ENCODE measurements around the gene HBB. TPM values are rescaled to one million over a fixed set of nuclear protein-coding genes. Genes with fewer than 3 reads are reported as not detected.

HBB gene
- total RNA-seq, 1 experiment from 2014 or later: not detected

DNA sequence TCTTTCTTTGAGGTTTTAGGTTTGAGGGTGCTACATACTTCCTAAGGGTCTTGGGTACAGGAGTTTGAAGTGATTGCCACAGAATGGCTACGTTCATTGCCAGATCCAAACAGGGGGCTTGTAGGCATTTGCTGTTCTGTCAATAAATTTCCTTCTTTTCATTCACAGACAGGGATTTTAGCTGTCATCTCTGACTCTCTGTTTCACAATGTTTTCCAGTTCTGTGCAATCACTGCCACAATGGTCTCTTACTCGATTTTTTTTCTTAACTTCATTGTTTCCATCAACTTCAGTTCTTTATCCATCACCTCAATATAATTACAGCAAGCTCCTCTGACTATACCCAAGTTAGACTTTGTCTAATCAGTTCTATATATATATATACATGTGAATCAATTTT is 13.6 kb upstream of the HBB start:
- BruUV-seq (replicated peaks): no TSS peak
- Histone ChIP-seq H3K9me3 (no peaks in the 10 kb centered on the region), H3K4me1 (no peaks in the 10 kb centered on the region), H3K36me3 (ENCODE audit: control insufficient read depth, insufficient read depth, low read length) (no peaks in the 10 kb centered on the region), H3K27me3 (replicated peaks; ENCODE audit: control insufficient read depth, insufficient read depth, low read length) (no peaks in the 10 kb centered on the region), H3K4me3 (ENCODE audit: low read depth, low read length) (no peak overlapping the region)
- no peaks in the 10 kb centered on the region for H3K9me3 Mint-ChIP-seq (ENCODE audit: unreplicated experiment)
- H3K27me3 Mint-ChIP-seq (ENCODE audit: insufficient read depth, unreplicated experiment): peaks cover 9% of the 10 kb centered on the region
- CTCF ChIA-PET: no interaction called here
- H3K4me1 Mint-ChIP-seq (ENCODE audit: low read depth, unreplicated experiment): no peaks in the 10 kb centered on the region
- no peaks in the 10 kb centered on the region for H3K36me3 Mint-ChIP-seq (ENCODE audit: insufficient read depth, unreplicated experiment)
- POLR2A ChIA-PET: no interaction called here
- no peak overlapping the region for H3K27ac Mint-ChIP-seq (ENCODE audit: unreplicated experiment)
- no peak for DNase-seq
- no peak overlapping the region for H3K4me3 Mint-ChIP-seq (ENCODE audit: unreplicated experiment)
- TF ChIP-seq CTCF (IDR thresholded peaks at IDR 0.05; ENCODE audit: insufficient read depth in 1 of 2, low read depth in 1 of 2, low read length in 1 of 2, severe bottlenecking in 1 of 2, unreplicated experiment in 1 of 2): no peak
- intact Hi-C loops (cut with micrococcal nuclease; ENCODE audit: unreplicated experiment): no loop called here

- Mint-ChIP-seq H3K9me3 (ENCODE audit: unreplicated experiment) (no peaks in the 10 kb centered on the region), H3K36me3 (ENCODE audit: insufficient read depth, unreplicated experiment) (no peaks in the 10 kb centered on the region), H3K4me1 (ENCODE audit: low read depth, unreplicated experiment) (no peaks in the 10 kb centered on the region), H3K27ac (ENCODE audit: unreplicated experiment) (no peak overlapping the region), H3K27me3 (ENCODE audit: insufficient read depth, unreplicated experiment) (peaks cover 12% of the 10 kb centered on the region), H3K4me3 (ENCODE audit: unreplicated experiment) (no peak overlapping the region)
- POLR2A ChIA-PET: no interaction called here
- Histone ChIP-seq H3K9me3 (no peaks in the 10 kb centered on the region), H3K4me3 (ENCODE audit: low read depth, low read length) (no peak overlapping the region), H3K36me3 (ENCODE audit: control insufficient read depth, insufficient read depth, low read length) (no peaks in the 10 kb centered on the region), H3K4me1 (no peaks in the 10 kb centered on the region), H3K27me3 (replicated peaks; ENCODE audit: control insufficient read depth, insufficient read depth, low read length) (no peaks in the 10 kb centered on the region)
- DNase-seq: no peak
- no TSS peak for BruUV-seq (replicated peaks)
- TF ChIP-seq CTCF (IDR thresholded peaks at IDR 0.05; ENCODE audit: insufficient read depth in 1 of 2, low read depth in 1 of 2, low read length in 1 of 2, severe bottlenecking in 1 of 2, unreplicated experiment in 1 of 2): no peak
- CTCF ChIA-PET: no interaction called here
- intact Hi-C loops (cut with micrococcal nuclease; ENCODE audit: unreplicated experiment): no loop called here
Observed at GRCh38 chr11:5240056-5240455, 13.2 kb upstream of the HBB start.

- Histone ChIP-seq H3K9me3 (no peaks in the 10 kb centered on the region), H3K4me1 (no peaks in the 10 kb centered on the region), H3K27me3 (replicated peaks; ENCODE audit: control insufficient read depth, insufficient read depth, low read length) (no peaks in the 10 kb centered on the region), H3K4me3 (ENCODE audit: low read depth, low read length) (no peak overlapping the region), H3K36me3 (ENCODE audit: control insufficient read depth, insufficient read depth, low read length) (no peaks in the 10 kb centered on the region)
- DNase-seq: no peak
- H3K27ac Mint-ChIP-seq (ENCODE audit: unreplicated experiment): no peak overlapping the region
- no peaks in the 10 kb centered on the region for H3K36me3 Mint-ChIP-seq (ENCODE audit: insufficient read depth, unreplicated experiment)
- H3K27me3 Mint-ChIP-seq (ENCODE audit: insufficient read depth, unreplicated experiment): peaks cover 12% of the 10 kb centered on the region
- no peaks in the 10 kb centered on the region for H3K4me1 Mint-ChIP-seq (ENCODE audit: low read depth, unreplicated experiment)
- POLR2A ChIA-PET: no interaction called here
- BruUV-seq (replicated peaks): no TSS peak
- no peak overlapping the region for H3K4me3 Mint-ChIP-seq (ENCODE audit: unreplicated experiment)
- intact Hi-C loops (cut with micrococcal nuclease; ENCODE audit: unreplicated experiment): no loop called here
- no peaks in the 10 kb centered on the region for H3K9me3 Mint-ChIP-seq (ENCODE audit: unreplicated experiment)
- no peak for TF ChIP-seq CTCF (IDR thresholded peaks at IDR 0.05; ENCODE audit: insufficient read depth in 1 of 2, low read depth in 1 of 2, low read length in 1 of 2, severe bottlenecking in 1 of 2, unreplicated experiment in 1 of 2)
- CTCF ChIA-PET: no interaction called here
Observed at GRCh38 chr11:5239046-5239445, 12.2 kb upstream of the HBB start.

Measured in Caco-2 (cell line).